ENCODE data around the gene PLCL1.
"Not testable (repeated sequence)": the region's sequence is repeated elsewhere in the genome, so short reads cannot be mapped to it uniquely, and the experiment has no call there.

The PLCL1 gene

DNA sequence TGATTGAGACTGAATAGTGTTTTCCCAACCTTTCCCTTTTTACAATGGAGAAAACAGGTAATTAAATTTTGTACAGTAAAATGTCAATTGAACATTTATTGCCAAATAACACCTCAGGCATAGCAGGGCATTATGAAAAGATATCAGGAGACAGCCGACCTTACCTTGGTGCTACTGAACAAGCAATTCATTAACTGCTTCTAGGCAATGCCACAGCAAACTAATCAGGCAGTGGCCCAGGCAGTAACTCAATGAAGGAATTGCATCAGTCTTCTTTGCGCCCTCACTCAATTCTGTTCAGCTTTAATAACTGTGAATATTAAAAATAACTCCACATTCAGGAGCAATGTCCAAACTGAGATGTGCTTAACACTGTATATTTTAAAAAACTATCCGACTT is 6.1 kb downstream of the PLCL1 start:
- no peak for DNase-seq

DNA sequence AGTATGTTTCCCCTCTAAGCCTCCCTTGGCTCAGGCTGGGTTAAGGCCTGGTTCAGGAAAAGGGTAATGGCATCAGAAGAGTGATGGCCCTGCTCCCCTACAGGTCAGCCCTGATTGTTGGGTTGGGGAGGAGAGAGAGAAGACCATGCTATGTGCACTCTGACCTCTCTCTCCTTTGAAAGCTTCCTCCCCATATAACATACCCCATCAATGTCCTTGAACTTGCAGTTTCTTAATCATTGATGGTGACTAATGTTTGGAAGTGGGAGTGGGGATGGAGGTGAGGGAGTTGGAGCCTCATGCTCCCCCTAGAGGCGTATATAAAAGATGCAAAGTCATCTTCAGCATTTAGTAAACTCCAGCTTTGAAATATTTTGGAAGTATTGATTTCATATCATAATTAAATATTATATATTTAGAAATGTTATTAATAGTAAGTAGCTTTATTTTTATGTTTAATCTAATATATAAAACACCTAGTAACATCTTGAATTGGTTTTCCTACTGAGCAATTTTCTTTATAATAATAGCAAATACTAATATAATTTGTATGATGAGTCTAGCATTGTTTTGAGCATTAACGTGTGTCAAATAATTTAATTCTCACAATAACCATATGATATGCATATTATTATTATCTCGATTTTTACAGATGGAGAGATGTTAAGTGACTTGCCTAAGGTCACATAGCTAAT is 8.8 kb downstream of the PLCL1 start:
- DNase-seq, result no peak

DNA sequence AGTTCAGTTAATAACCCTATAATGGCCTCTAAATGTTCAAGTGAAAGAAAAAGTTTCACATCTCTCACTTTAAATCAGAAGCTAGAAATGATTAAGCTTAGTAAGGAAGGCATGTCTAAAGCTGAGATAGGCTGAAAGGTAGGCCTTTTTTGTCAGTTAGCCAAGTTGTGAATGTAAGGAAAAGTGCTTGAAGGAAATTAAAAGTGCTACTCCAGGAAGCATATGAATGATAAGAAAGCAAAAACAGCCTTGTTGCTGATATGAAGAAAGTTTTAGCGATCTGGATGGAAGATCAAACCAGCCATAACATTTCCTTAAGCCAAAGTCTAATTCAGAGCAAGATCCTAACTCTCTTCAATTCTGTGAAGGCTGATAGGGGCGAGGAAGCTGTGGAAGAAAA is 10.1 kb downstream of the PLCL1 start:
- no peak for DNase-seq

DNA sequence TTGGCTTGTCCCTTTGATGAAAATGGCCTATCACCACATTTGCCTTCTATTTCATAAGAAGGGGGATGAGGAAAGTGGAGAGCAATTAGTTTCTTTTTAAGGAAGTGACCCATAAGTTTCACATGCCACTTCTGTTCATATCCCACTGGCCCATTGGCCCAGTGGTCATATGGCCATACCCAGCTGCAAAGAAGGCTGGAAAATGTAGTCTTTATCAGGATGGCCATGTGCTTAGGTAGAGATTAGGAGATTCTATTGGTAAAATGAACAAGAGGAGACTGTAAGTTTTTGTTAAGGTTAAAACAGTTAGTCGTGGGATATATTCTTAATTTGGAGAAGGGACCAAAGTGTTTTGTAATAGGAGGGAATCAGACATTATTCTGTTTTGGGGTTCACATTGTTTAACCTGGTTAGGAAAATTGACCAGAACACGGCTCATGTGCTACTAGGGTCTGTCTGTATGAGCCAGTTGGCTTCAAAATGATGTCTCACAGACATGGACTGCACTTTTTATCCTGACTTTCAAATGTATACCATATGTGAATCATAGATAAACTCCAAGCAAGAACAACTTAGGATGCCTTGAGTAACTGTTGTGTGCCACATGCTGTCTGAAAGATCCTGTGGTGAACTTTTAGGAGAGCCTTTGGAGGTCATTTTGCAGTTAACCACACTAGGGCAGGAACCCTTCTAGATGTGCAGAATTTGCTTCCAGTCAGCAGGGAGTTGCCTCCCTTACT is 17.3 kb downstream of the PLCL1 start:
- DNase-seq, result no peak

DNA sequence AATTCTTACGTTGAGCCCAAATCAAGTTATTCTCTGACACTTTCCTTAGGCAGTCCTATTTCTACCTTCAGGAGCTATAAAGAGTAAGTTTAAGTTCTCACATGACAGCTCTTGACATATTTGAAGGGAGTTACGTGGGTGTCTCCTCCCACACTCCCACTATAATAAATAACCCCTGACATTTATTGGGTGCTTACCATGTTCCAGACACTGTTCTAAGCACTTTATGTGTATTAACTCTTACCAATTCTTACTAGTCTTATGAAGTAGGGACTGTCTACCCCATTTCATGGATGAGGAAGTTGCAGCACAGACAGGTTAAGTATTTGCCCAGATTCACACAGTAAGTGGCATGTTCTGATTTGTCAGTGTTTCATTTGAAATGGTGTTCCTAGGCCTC is 17.9 kb downstream of the PLCL1 start:
- no peak for DNase-seq

DNA sequence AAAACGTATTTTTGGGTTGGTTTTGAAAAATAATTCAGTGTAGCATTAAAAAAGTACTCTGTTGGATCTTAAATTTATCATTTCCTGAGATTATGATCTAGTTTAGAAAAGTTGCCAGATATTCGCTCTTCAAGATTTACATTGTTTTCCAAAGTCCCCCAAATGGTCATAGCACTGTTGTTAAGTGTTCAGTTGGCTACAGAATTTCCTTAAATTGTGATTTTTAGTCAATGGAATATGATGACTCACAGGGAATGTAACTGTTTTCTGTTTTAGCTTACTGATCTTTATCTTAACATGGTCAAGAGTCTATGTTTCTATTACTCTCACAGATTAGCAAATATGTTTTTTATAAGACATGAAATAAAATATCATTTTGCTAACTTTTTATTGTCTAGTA is 23.2 kb downstream of the PLCL1 start:
- no peak for DNase-seq

DNA sequence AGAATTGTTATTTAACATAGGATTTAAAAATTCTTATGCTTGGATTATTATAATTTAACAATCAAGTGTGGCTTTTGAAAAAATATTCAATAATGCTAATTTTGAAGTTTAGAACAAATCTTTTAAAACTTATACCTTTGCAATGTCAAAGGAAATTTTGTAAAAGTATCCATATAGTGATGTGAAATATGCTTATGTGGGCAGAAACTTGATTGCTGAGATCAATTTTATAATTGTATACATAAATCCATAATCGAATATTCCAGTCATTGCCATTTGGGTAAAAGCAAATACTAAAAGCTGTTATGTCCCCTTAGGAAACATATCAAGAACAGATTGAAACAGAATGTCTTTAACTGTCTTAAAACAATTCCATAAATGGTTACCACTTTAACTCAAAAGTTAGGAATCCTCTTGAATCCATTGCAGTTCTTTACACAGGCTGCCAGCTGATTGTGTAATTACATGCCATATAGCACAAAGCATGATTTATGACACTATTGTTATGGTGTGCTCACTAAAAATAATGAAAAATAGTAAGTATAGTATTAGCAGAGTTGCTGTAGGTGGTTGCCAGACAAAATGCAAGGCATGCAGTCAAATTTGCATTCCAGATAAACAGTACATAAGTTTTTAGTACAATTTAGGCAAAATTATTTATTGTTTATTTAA is 24.2 kb downstream of the PLCL1 start:
- DNase-seq, result no peak

DNA sequence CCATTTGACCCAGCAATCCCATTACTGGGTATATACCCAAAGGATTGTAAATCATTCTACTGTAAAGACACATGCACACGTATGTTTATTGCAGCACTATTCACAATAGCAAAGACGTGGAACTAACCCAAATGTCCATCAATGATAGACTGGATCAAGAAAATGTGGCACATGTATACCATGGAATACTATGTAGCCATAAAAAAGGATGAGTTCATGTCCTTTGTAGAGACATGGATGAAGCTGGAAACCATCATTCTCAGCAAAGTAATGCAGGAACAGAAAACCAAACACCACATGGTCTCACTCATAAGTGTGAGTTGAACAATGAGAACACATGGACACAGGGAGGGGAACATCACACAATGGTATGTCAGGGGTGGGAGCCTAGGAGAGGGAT is 30.4 kb downstream of the PLCL1 start:
- DNase-seq, result not testable (repeated sequence)

DNA sequence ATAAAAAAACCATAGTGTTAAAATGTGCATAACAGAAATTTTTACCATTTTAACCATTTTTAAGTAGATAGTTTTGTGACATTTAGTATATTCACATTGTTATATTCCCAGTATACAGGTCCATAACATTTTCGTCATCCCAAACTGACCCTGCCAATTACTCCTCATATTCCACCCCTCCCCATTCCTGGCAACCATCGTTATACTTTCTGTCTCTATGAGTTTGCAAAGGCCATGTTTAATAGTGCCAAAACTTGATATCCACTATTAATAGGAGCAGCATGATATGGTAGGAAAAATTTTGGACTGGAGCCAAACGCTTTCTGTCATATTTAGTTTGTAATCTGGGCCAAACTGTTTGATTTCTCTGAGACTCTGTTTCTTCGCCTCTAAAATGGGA is 30.9 kb downstream of the PLCL1 start:
- DNase-seq, result no peak

DNA sequence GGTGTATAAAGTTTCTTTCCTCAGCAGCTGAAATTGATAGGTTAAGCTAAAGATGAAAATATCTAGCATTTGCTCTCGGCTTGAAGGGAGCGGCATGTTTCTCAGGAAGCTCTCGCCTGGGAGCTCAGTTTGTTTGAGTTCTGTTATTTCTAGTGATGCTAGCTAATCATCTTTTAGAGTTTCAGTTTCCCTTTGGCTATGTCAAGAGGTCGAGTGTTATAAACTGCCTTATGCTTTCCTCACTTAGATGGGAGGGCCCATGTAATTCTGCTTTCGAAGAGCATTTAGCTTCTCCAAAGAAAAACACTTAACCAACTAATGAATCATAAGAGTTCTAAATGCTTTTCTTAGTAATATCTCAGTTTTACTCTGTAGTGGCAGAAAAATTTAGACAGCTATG is 33.6 kb downstream of the PLCL1 start:
- DNase-seq, result no peak

DNA sequence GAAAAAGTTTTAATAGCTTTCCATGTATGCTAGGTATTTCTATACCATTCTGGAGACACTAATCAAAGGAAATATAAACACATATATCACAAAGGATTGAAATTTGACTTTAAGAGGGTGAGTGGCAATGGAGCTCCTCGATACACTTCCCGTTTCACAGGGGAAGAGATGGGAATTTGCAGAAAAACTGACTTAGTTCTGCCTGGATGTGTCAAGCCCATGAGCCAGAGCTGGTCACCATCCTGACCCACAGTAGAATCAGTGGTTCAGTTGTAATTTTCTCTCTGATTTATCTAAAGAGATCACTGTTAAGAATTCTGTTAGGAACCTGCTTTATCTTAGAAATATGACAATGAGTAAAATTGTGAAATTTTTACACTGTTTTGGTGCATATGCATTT is 34.2 kb downstream of the PLCL1 start:
- DNase-seq, result no peak

DNA sequence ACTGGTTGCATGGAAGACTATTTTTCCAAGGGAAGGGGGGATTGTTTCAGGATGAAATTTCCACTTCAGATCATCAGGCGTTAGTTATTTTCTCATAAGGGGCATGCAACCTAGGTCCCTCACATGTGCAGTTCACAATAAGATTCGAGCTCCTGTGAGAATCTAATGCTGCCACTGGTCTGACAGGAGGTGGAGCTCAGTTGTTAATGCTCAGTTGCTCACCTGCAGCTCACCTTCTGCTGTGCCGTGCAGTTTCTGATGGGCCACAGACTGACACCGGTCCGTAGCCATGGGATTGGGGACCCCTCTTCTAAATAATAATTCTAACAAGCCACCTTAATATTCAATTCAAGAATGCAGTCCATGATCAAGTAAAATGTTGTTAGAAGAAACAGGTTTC is 34.9 kb downstream of the PLCL1 start:
- DNase-seq, result no peak

DNA sequence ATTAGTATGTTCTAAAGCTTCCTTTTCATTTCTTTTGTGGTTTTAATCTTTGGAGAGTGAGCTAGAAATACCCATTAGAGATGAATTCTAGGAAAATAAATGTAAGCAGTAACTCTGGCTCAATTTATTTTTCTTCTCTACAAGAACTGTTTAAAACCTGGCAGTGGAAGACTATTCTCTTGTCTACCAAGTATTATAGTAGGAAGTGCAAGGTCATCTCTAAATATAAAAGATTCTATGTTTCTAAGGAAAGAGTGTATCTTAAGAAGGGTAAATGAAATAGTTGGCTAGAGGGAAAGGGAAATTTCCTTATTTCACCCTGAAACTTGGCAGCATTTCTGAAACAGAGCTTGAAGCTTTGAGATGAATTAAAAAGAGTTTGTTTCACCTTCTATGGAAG is 35.5 kb downstream of the PLCL1 start:
- DNase-seq, result no peak

DNA sequence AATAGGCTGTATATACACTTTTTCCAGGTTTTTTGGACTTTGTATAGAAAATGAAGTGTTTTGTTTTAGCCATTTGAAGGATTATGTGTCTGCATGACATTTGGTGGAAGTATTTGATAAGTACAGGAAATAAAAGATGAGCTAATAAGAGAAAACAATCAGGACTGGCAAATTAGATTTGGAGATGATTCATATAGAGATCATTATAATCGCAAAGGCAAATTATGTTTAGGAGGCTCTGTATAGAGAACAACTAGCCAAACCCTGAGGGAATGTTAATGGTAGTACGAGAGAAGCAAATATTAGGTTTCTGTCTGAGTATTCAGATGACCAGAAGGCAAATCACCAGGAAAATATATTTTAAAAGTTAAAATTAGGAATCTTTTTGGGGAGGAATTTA is 41.7 kb downstream of the PLCL1 start:
- DNase-seq, result no peak

DNA sequence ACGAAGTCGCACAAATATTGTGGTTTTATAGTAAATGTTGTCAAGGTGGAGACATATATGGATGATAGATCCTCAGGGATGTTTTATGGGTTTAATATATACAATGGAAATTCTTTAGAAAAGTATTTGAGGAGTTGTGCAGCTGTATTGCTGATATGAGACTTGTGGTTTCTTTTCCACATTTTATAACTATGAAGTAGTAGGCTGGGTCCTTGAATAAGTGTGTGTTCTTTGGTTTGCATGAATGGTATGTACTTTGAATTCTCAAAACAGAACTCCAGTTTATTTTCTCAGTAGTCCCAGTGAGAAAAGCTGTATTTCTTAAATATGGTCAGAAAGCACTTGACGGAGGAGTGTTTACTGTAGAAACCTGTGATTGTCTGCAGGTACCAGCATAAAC is 42.4 kb downstream of the PLCL1 start:
- DNase-seq, result no peak

DNA sequence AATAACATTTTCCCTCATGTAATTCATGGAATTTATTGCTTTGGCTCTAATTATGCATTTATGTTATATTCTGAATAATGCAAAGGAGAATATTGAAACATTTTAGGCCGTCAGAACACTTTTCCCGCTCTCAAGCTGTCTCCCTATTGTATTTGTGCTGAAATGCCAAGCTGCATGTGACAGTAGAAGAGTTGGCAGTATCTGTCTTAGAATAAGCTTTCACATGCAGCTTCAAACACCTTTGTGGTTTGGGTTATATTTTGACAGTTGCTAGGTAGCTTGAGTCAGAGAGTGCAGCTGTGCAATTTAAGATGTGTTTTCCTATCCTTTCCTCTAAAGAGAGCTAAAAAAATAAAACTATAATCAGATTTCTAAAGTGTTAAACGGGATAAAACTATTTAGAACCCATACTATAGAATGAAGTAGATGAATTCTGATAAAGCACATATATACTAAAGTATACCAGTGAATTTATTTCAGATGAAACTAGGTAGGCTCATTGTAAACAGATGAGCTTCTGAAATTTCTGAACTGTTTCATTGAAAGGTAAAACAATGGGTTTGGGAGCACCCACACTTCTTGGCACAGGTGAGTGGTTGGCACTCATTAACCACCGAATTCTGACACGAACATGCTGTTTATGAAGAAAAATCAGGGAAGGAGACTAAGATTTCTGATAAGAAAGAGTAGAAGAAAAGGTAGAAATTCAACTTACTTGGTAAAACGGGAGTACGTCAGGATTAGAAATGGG is 43.4 kb downstream of the PLCL1 start:
- DNase-seq, result no peak

DNA sequence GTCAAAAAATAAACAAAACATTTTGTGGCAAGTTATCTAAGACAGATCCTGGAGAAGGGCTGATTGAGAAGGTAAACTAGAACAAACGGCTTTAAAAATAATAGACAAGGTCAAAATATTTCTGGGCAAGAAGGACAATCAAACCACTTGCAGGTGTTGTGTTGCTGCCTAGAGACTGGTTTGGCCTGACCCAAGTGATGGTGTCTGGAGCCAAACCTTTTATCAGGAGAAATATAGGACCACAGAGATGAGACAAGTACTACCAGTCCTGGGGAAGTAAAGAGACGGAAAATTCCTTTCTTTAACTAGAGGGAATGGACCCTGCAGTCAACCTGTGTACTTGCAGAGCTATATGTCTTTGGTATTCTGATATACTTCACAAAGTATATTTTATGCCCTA is 44.2 kb downstream of the PLCL1 start:
- DNase-seq, result no peak

DNA sequence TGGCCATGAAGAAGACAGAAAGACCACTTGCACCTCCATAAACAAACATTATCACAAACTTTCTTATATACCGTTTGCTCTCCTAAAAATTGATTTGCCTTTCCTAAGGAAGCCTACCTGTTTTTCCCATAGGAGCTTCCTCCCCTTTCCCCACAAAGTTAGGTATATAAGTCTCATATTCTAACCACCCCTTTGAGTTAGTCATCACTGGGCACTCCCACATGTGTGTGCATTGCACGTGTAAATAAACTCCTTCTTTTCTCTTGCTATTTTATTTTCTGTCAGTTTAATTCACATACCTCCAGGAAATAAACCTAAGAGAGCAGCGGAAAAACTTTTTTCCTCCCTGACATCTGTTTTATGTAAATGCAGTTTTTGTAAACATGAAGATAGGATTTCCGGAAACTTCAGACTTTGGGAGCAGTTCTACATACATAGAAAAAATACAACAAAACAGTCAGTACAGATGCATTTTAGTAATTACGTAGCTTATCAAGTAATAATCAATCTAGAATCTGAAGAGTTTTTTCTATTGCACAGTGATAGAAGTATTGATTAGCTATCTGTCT is 46.6 kb downstream of the PLCL1 start:
- no peak for DNase-seq

DNA sequence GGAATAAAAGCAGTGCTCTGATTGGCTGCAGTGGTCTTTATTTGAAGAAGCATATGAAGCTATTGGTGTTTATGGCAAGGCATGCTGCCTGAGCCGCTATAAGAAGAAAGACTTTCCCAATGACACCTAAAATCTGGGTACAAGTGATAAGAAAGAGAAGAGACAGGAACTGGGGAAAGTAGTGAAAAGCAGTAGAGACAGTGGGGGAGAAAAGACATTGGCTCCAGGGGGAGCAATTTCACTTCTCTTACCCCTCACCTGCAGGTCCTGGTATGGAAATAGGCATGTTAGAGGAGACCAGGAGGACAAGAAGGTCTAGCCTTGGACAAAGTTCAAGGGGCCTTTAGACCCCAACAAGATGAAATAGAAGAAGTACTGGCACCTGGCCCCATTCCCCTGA is 47.1 kb downstream of the PLCL1 start:
- DNase-seq, result no peak

DNA sequence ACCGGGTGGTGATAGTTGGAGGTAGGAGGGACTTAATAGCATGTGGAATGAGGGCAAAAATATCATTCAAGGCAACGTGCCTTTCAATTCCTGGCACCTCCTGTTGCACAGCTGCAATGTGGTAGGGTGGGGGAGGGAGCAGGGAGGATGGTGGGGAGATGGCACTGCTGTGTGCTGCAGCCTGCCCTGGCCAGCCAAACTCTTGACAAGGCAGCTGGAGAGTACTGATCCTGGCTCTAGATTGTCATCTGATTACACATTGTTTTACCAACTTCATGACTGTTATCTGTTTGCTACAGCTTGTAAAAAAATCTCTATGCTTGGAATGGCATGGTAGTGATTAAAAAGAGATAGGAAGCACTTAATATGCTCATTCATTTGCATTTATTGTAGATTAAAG is 47.7 kb downstream of the PLCL1 start:
- no peak for DNase-seq

DNA sequence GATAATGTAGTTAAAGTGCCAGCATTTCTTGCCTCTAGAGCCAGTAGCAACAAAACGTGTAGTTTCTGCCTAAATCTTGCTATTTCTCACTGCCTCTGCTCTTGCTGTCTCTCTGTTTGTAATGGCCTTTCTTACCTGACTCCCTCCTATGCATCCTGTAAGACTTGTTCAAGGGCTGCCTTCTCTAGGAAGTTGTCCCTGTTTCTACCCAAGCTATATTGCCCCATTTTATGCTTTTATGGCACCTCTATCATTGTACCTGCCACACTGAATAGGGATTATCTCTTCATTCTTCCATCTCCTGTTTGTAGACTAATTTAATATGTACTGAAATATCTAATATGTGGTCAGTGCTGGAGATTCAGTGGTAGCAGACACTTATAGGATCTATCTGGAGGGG is 49.2 kb downstream of the PLCL1 start:
- DNase-seq, result no peak

DNA sequence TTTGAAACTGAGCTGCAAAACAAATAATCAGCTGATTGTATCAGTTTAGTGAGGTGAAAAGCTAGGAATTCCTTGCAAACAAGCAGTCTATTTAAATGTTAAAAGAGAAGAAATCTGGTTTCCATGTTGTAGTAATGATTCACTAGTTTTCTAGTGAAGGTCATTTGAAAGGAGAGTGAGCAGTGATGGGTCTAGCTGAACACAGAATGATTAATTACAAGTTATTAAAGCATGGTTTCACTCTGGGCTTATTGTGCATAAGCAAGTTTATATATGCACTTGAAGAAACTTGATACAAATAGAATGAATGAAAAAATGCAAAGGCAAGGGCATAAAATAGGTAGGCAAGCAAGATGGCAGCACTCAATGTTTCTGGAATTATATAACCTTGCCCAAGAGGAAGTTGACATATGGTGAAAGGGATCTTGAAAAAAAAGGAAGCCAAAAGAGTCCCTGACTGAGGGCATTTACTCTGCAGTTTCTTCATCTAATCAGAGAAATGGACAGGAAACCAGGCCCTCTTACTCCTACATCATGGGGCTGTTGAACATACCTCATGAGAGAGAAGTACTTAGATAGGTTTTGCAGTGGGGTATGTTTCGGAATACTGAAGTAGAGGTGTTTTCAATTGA is 53.2 kb downstream of the PLCL1 start:
- DNase-seq, result no peak

DNA sequence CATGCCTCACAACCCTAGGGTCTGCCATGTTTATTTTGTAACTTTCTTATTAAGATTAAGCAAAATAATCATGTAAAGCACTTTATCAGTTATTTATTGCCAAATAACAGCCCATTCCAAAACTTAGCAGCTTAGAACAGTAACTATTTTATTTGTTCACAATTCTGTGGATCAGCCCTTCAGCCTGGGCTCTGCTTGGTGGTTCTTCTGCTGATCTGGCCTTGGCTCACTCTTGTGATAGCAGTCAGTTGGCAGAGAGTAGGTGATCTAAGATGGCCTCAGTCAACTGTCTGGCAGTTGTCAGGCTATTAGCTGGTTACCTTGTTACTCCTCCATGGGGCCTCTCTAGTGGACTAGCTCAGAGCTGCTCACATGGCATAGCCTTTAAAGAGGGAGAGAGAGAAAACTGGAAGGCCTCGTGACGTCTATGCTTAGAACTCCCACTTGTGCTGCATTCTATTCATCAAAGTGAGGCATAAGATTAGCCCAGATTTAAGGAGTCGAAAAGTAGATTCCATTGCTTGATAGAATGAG is 54.3 kb downstream of the PLCL1 start:
- no peak for DNase-seq
